ES-I3 (cell line): ENCODE results near the gene IFNAR2.
"Not testable (repeated sequence)": the region's sequence is repeated elsewhere in the genome, so short reads cannot be mapped to it uniquely, and the experiment has no call there.

Experiments used
- H3K36me3 ChIP-seq: 2 replicates; pipeline ENCODE4 v1.6.1; 2013; ENCODE audit warnings: mild to moderate bottlenecking, low read length, control low read depth, moderate library complexity; ENCODE audit not compliant: insufficient read depth
- H3K4me1 ChIP-seq: 2 replicates; pipeline ENCODE4 v1.6.1; 2013; ENCODE audit warnings: mild to moderate bottlenecking, control low read depth, low read length; ENCODE audit not compliant: insufficient read depth
- H3K9ac ChIP-seq: 2 replicates; pipeline ENCODE4 v1.6.1; 2013; ENCODE audit warnings: low read depth, mild to moderate bottlenecking, low read length, moderate library complexity
- H3K9me3 ChIP-seq: 2 replicates; pipeline ENCODE4 v1.6.1; 2013; ENCODE audit warnings: mild to moderate bottlenecking, low read length, moderate library complexity; ENCODE audit not compliant: control insufficient read depth, insufficient read depth

The IFNAR2 gene

GRCh38 chr21:33231526-33231925, 1.8 kb downstream of the IFNAR2 start:
- Histone ChIP-seq H3K4me1 (peaks cover 12% of the 10 kb centered on the region; the same call in 1 of the 2 replicates), H3K9ac (no peak overlapping the region)

GRCh38 chr21:33232291-33233034, 2.7 kb downstream of the IFNAR2 start:
- Histone ChIP-seq H3K9ac (no peak overlapping the region), H3K4me1 (peaks cover 12% of the 10 kb centered on the region; the same call in 1 of the 2 replicates)

More at GRCh38 chr21:33231526-33231925, 1.8 kb downstream of the IFNAR2 start:
- peaks cover 4% of the 10 kb centered on the region for H3K9me3 ChIP-seq
- no peaks in the 10 kb centered on the region for H3K36me3 ChIP-seq

GRCh38 chr21:33234635-33235520, 5.1 kb downstream of the IFNAR2 start:
- Histone ChIP-seq H3K9ac (no peak overlapping the region), H3K36me3 (no peaks in the 10 kb centered on the region), H3K9me3 (peaks cover 18% of the 10 kb centered on the region), H3K4me1 (peaks cover 12% of the 10 kb centered on the region; the same call in 1 of the 2 replicates)

More at GRCh38 chr21:33232291-33233034, 2.7 kb downstream of the IFNAR2 start:
- Histone ChIP-seq H3K36me3 (no peaks in the 10 kb centered on the region), H3K9me3 (peaks cover 4% of the 10 kb centered on the region)

GRCh38 chr21:33236013-33236686, 6.4 kb downstream of the IFNAR2 start:
- Histone ChIP-seq H3K9ac (no peak overlapping the region), H3K36me3 (no peaks in the 10 kb centered on the region), H3K4me1 (peaks cover 10% of the 10 kb centered on the region; the same call in 1 of the 2 replicates), H3K9me3 (peaks cover 22% of the 10 kb centered on the region)

- 0 out of 2 replicates have a peak, but pooled peaks cover 5% of the 10 kb centered on the region for H3K4me1 ChIP-seq
- peaks cover 25% of the 10 kb centered on the region for H3K9me3 ChIP-seq
- no peaks in the 10 kb centered on the region for H3K36me3 ChIP-seq
- H3K9ac ChIP-seq: no peak overlapping the region
Observed at GRCh38 chr21:33236766-33237165, 7.0 kb downstream of the IFNAR2 start.

- Histone ChIP-seq H3K9ac (no peak overlapping the region), H3K36me3 (no peaks in the 10 kb centered on the region), H3K9me3 (peaks cover 28% of the 10 kb centered on the region), H3K4me1 (0 out of 2 replicates have a peak, but pooled peaks cover 2% of the 10 kb centered on the region)
Observed at GRCh38 chr21:33237486-33237885, 7.7 kb downstream of the IFNAR2 start.

GRCh38 chr21:33238146-33238545, 8.4 kb downstream of the IFNAR2 start:
- Histone ChIP-seq H3K9ac (no peak overlapping the region), H3K9me3 (peaks cover 28% of the 10 kb centered on the region), H3K4me1 (no peaks in the 10 kb centered on the region), H3K36me3 (no peaks in the 10 kb centered on the region)

GRCh38 chr21:33238565-33239255, 9.0 kb downstream of the IFNAR2 start:
- Histone ChIP-seq H3K4me1 (no peaks in the 10 kb centered on the region), H3K36me3 (no peaks in the 10 kb centered on the region), H3K9ac (no peak overlapping the region), H3K9me3 (peaks cover 28% of the 10 kb centered on the region)

GRCh38 chr21:33239559-33240127, 9.9 kb downstream of the IFNAR2 start:
- H3K9ac ChIP-seq, H3K36me3 ChIP-seq, H3K4me1 ChIP-seq: not testable (repeated sequence)
- peaks cover 28% of the 10 kb centered on the region for H3K9me3 ChIP-seq

GRCh38 chr21:33240404-33240803, 10.7 kb downstream of the IFNAR2 start:
- no peaks in the 10 kb centered on the region for H3K4me1 ChIP-seq
- no peaks in the 10 kb centered on the region for H3K36me3 ChIP-seq
- H3K9me3 ChIP-seq: peaks cover 28% of the 10 kb centered on the region
- no peak overlapping the region for H3K9ac ChIP-seq

- Histone ChIP-seq H3K36me3 (peaks cover 3% of the 10 kb centered on the region; the same call in 1 of the 2 replicates), H3K9ac (no peak overlapping the region), H3K4me1 (no peaks in the 10 kb centered on the region), H3K9me3 (peaks cover 24% of the 10 kb centered on the region)
Observed at GRCh38 chr21:33241846-33242245, 12.1 kb downstream of the IFNAR2 start.

- H3K9me3 ChIP-seq: peaks cover 23% of the 10 kb centered on the region
- H3K9ac ChIP-seq, H3K36me3 ChIP-seq, H3K4me1 ChIP-seq: not testable (repeated sequence)
Observed at GRCh38 chr21:33242846-33243245, 13.1 kb downstream of the IFNAR2 start.

- Histone ChIP-seq H3K9me3 (peaks cover 11% of the 10 kb centered on the region), H3K36me3 (peaks cover 8% of the 10 kb centered on the region), H3K9ac (no peak overlapping the region), H3K4me1 (no peaks in the 10 kb centered on the region)
Observed at GRCh38 chr21:33244082-33244778, 14.5 kb downstream of the IFNAR2 start.
